H9 (cell line): ENCODE measurements around the gene SPATA25. TPM values are rescaled to one million over a fixed set of nuclear protein-coding genes. Genes with fewer than 3 reads are reported as not detected.
A peak's percentile ranks its signal among the peaks of the same experiment; 100 is the strongest.

Source experiments
- DNase-seq: peaks from one replicate; pipeline ENCODE4 v3.0.0-alpha.2; 2017
- H2AFZ ChIP-seq: one replicate; pipeline ENCODE4 v1.6.1; 2013; ENCODE audit warnings: mild to moderate bottlenecking, low read length, control low read depth, moderate library complexity
- H2AK5ac ChIP-seq: 2 replicates; pipeline ENCODE4 v1.6.1; 2013; ENCODE audit warnings: low read length, control low read depth, mixed read lengths; ENCODE audit not compliant: insufficient read length
- H2BK120ac ChIP-seq: one replicate; pipeline ENCODE4 v1.6.1; 2013; ENCODE audit warnings: low read depth, mild to moderate bottlenecking, low read length, control low read depth, inconsistent platforms; ENCODE audit not compliant: poor library complexity, severe bottlenecking
- H2BK12ac ChIP-seq: 2 replicates; pipeline ENCODE4 v1.6.1; 2013; ENCODE audit warnings: low read length, control low read depth, mixed read lengths, low read depth; ENCODE audit not compliant: insufficient read length
- H2BK15ac ChIP-seq: 2 replicates; pipeline ENCODE4 v1.6.1; 2013; ENCODE audit warnings: low read depth, low read length, control low read depth
- H2BK20ac ChIP-seq: one replicate; pipeline ENCODE4 v1.6.1; 2013; ENCODE audit warnings: low read depth, mild to moderate bottlenecking, low read length, control low read depth, inconsistent platforms; ENCODE audit not compliant: poor library complexity, severe bottlenecking
- H2BK5ac ChIP-seq: 2 replicates; pipeline ENCODE4 v1.6.1; 2013; ENCODE audit warnings: low read length, control low read depth, mixed read lengths; ENCODE audit not compliant: insufficient read length
- H3K14ac ChIP-seq: 2 replicates; pipeline ENCODE4 v1.6.1; 2013; ENCODE audit warnings: low read length, control low read depth; ENCODE audit not compliant: insufficient read depth
- H3K18ac ChIP-seq: 2 replicates; pipeline ENCODE4 v1.6.1; 2013; ENCODE audit warnings: low read depth, mild to moderate bottlenecking, mixed read lengths, low read length, control low read depth; ENCODE audit not compliant: insufficient read length
- H3K23ac ChIP-seq: 2 replicates; pipeline ENCODE4 v1.6.1; 2013; ENCODE audit warnings: low read length, control low read depth, mixed read lengths, low read depth; ENCODE audit not compliant: insufficient read length
- H3K23me2 ChIP-seq: 2 replicates; pipeline ENCODE4 v1.6.1; 2013; ENCODE audit warnings: low read depth, mild to moderate bottlenecking, mixed read lengths, low read length, control low read depth; ENCODE audit not compliant: insufficient read length, poor library complexity, severe bottlenecking
- H3K27ac ChIP-seq: 2 replicates; pipeline ENCODE4 v1.5.1; 2013; ENCODE audit warnings: low read length, control low read depth, mixed read lengths, low read depth; ENCODE audit not compliant: insufficient read length
- H3K27me3 ChIP-seq: 2 replicates; pipeline ENCODE4 v1.6.1; 2013; ENCODE audit warnings: low read length, control low read depth, inconsistent platforms; ENCODE audit not compliant: insufficient read depth
- H3K4ac ChIP-seq: 2 replicates; pipeline ENCODE4 v1.6.1; 2013; ENCODE audit warnings: low read depth, mild to moderate bottlenecking, control low read depth, inconsistent platforms, low read length, moderate library complexity
- H3K4me1 ChIP-seq: 2 replicates; pipeline ENCODE4 v1.6.1; 2013; ENCODE audit warnings: low read length, control low read depth, inconsistent platforms; ENCODE audit not compliant: insufficient read depth
- H3K4me2 ChIP-seq: 2 replicates; pipeline ENCODE4 v1.6.1; 2013; ENCODE audit warnings: low read length, control low read depth, mixed read lengths; ENCODE audit not compliant: insufficient read length, insufficient read depth
- H3K56ac ChIP-seq: 2 replicates; pipeline ENCODE4 v1.6.1; 2013; ENCODE audit warnings: low read depth, mild to moderate bottlenecking, mixed read lengths, low read length, control low read depth; ENCODE audit not compliant: insufficient read length
- H3K79me1 ChIP-seq: 2 replicates; pipeline ENCODE4 v1.6.1; 2013; ENCODE audit warnings: low read depth, mild to moderate bottlenecking, moderate library complexity, low read length, control low read depth, inconsistent platforms; ENCODE audit not compliant: insufficient read depth, poor library complexity, severe bottlenecking
- H3K79me2 ChIP-seq: 2 replicates; pipeline ENCODE4 v1.6.1; 2013; ENCODE audit warnings: low read length, control low read depth, inconsistent platforms; ENCODE audit not compliant: insufficient read depth
- H3K9ac ChIP-seq: 2 replicates; pipeline ENCODE4 v1.6.1; 2013; ENCODE audit warnings: low read length, control low read depth, mixed read lengths; ENCODE audit not compliant: insufficient read length; ENCODE audit errors: extremely low read depth
- H3K9me3 ChIP-seq: one replicate; pipeline ENCODE4 v1.6.1; 2013; ENCODE audit warnings: low read depth, low read length, inconsistent platforms; ENCODE audit not compliant: control insufficient read depth
- H3T11ph ChIP-seq: one replicate; pipeline ENCODE4 v1.6.1; 2013; ENCODE audit warnings: mild to moderate bottlenecking, low read length, control low read depth, inconsistent platforms
- H4K20me1 ChIP-seq: one replicate; pipeline ENCODE4 v1.6.1; 2013; ENCODE audit not compliant: control insufficient read depth, insufficient read length, insufficient read depth
- H4K5ac ChIP-seq: 2 replicates; pipeline ENCODE4 v1.6.1; 2013; ENCODE audit warnings: low read depth, mild to moderate bottlenecking, mixed read lengths, low read length, control low read depth; ENCODE audit not compliant: insufficient read length
- H4K8ac ChIP-seq: replicated peaks from 2 replicates; pipeline ENCODE4 v1.6.1; 2013; ENCODE audit warnings: low read length, control low read depth, mixed read lengths, low read depth; ENCODE audit not compliant: insufficient read length
- H4K91ac ChIP-seq: 2 replicates; pipeline ENCODE4 v1.6.1; 2013; ENCODE audit warnings: low read depth, mild to moderate bottlenecking, moderate library complexity, mixed read lengths, low read length, control low read depth; ENCODE audit not compliant: insufficient read length
- H3K27ac Mint-ChIP-seq, 3 experiments: 2 replicates in 2 of 3; 3 replicates in 1 of 3; pipeline ENCODE4 v1.8.0; 2020 to 2021; ENCODE audit warnings: mixed read lengths in 3 of 3, mild to moderate bottlenecking in 1 of 3, moderate library complexity in 1 of 3
- H3K27me3 Mint-ChIP-seq: 2 replicates; pipeline ENCODE4 v1.8.0; 2021; ENCODE audit warnings: low read depth, mild to moderate bottlenecking, moderate library complexity, mixed read lengths
- H3K36me3 Mint-ChIP-seq, 3 experiments: 2 replicates in 2 of 3; 3 replicates in 1 of 3; pipeline ENCODE4 v1.8.0; 2020 to 2021; ENCODE audit warnings: low read depth in 3 of 3, mixed read lengths in 3 of 3; ENCODE audit not compliant: insufficient read depth in 1 of 3
- H3K4me1 Mint-ChIP-seq, 2 experiments: 2 replicates each; pipeline ENCODE4 v1.8.0; 2020; ENCODE audit warnings: mixed read lengths in 2 of 2
- H3K4me3 Mint-ChIP-seq, 2 experiments: 2 replicates in 1 of 2; 3 replicates in 1 of 2; pipeline ENCODE4 v1.8.0; 2020 to 2021; ENCODE audit warnings: mild to moderate bottlenecking in 2 of 2, mixed read lengths in 2 of 2, moderate library complexity in 1 of 2
- H3K9me3 Mint-ChIP-seq, 2 experiments: 2 replicates in 1 of 2; 3 replicates in 1 of 2; pipeline ENCODE4 v1.8.0; 2020; ENCODE audit warnings: mild to moderate bottlenecking in 2 of 2, mixed read lengths in 2 of 2, moderate library complexity in 1 of 2
- WGBS: extraction: QIAGEN DNeasy Blood & Tissue Kit; methylation state at CpG from one replicate; pipeline ENCODE4 v1.1.7; 2013; ENCODE audit warnings: missing lambda C conversion rate, low lambda C conversion rate, mixed read lengths; ENCODE audit not compliant: insufficient read length; ENCODE audit errors: extremely low coverage; 5-methylcytosine and 5-hydroxymethylcytosine counted together
- total RNA-seq: library from RNA; stranded (reverse); gene quantifications from 2 replicates; pipeline ENCODE4 v1.2.1, GENCODE V29; 2021
- TF ChIP-seq, protein P1 (sequence below): fragments of 200-600 bp; sonication (generic); conservative IDR thresholded peaks from 3 replicates; pipeline ENCODE4 v1.8.0; 2021; ENCODE audit warnings: antibody characterized with exemption, mild to moderate bottlenecking

Gene SPATA25
- total RNA-seq, 1 experiment from 2014 or later: 2.4 TPM

DNA sequence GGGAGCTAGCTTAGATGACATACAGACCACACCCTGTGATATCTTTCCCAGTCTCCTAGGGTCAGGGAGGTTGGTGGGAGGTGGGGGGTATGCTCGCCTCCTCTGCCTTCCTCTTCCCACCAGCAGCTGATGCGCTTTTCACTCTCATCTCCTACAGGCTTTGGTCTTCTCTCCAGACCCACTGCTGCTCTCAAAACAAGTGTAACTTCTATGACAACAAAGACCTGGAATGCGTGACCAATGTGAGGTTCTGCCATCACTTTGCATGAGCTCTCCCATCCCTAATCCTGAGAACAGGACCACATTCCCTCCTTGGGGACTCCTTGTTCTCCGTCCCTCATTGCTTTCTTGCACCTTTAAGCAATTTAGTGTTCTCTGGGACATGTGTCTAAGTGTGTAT lies 6.4 kb upstream of the SPATA25 start:
- Histone ChIP-seq H2BK20ac (no peak overlapping the region), H3K18ac (no peak overlapping the region), H3K27ac (no peak overlapping the region), H3K56ac (no peak overlapping the region), H3K4me2 (no peak overlapping the region), H2AK5ac (no peak overlapping the region), H3K9me3 (no peaks in the 10 kb centered on the region), H4K5ac (no peak overlapping the region), H2BK5ac (no peak overlapping the region), H3K4ac (no peak overlapping the region), H3K27me3 (no peaks in the 10 kb centered on the region), H4K91ac (no peak overlapping the region), H3K9ac (no peak overlapping the region), H3K4me1 (no peaks in the 10 kb centered on the region), H2BK15ac (no peak overlapping the region), H2AFZ (no peak overlapping the region), H2BK120ac (no peak overlapping the region), H2BK12ac (no peak overlapping the region), H4K20me1 (no peaks in the 10 kb centered on the region), H3K79me1 (no peaks in the 10 kb centered on the region), H4K8ac (no peak overlapping the region), H3K23ac (no peak overlapping the region), H3K14ac (no peak overlapping the region), H3T11ph (no peak overlapping the region), H3K23me2 (peaks cover 13% of the 10 kb centered on the region), H3K79me2 (no peaks in the 10 kb centered on the region)
- H3K27ac Mint-ChIP-seq: no peak overlapping the region
- peaks cover 15 to 43% (median 38%) of the 10 kb centered on the region in 3 experiments for H3K36me3 Mint-ChIP-seq
- no peaks in the 10 kb centered on the region; the same call in 1 of the 2 replicates for H3K27me3 Mint-ChIP-seq
- no peak for DNase-seq
- H3K4me1 Mint-ChIP-seq: peaks cover 5 to 14% of the 10 kb centered on the region in 2 experiments; a peak in 3 of 4 replicates
- H3K4me3 Mint-ChIP-seq: peak overlapping the region in 1 of 2 experiments; percentile 30; a peak in 2 of 5 replicates
- no peaks in the 10 kb centered on the region for H3K9me3 Mint-ChIP-seq
- TF ChIP-seq, protein P1, sequence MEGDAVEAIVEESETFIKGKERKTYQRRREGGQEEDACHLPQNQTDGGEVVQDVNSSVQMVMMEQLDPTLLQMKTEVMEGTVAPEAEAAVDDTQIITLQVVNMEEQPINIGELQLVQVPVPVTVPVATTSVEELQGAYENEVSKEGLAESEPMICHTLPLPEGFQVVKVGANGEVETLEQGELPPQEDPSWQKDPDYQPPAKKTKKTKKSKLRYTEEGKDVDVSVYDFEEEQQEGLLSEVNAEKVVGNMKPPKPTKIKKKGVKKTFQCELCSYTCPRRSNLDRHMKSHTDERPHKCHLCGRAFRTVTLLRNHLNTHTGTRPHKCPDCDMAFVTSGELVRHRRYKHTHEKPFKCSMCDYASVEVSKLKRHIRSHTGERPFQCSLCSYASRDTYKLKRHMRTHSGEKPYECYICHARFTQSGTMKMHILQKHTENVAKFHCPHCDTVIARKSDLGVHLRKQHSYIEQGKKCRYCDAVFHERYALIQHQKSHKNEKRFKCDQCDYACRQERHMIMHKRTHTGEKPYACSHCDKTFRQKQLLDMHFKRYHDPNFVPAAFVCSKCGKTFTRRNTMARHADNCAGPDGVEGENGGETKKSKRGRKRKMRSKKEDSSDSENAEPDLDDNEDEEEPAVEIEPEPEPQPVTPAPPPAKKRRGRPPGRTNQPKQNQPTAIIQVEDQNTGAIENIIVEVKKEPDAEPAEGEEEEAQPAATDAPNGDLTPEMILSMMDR: no peak
- WGBS: no CpG with 5 or more reads among the region's 4 CpGs
